Stimulated activated CD4-positive, alpha-beta T cell treated with anti-CD3 and anti-CD28 coated beads, Interleukin-1b, Interleukin-23, amount 100 ng/mL, for 48 hours (primary cell): ENCODE measurements around the gene PRKCZ.

Experiments used
- DNase-seq: peaks from one replicate; pipeline ENCODE4 v3.0.0-alpha.2; 2020

The PRKCZ gene

DNA sequence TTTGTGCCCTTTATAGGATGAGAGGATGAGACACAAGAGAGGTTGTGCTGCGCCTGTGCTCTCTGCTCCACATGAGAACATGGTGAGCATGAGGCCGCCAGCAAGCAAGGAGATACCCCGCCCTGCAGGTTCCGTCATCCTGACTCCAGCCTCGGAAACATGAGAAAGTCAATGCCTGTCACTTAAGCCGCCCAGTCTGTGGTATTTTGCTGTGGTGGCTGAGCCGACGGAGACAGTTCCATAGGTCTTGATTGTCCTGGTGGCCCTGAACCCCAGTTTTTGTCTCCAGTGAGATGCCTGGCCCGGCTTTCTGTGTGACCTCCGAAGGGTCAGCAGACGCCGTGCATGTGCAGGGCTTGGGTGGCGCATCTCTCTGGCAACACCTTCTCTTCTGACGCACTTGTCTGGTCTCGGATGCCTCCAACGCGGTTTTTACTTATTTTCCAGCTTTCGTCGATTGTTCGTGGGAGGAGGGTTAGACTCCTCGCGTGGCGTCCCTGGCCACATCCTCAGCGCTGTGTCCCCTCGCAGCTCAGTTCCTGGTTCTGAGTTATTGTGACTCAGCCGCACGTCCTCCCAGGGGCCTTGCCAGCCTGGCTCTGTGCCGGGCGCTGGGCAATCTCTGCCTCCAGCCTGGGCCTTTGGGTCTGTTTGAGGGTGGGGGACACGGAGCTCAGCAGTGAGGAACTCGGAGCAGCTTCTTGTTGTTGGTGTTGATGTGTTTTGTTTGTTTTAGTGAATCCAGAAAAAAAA lies 74.4 kb downstream of the PRKCZ start:
- no peak for DNase-seq

DNA sequence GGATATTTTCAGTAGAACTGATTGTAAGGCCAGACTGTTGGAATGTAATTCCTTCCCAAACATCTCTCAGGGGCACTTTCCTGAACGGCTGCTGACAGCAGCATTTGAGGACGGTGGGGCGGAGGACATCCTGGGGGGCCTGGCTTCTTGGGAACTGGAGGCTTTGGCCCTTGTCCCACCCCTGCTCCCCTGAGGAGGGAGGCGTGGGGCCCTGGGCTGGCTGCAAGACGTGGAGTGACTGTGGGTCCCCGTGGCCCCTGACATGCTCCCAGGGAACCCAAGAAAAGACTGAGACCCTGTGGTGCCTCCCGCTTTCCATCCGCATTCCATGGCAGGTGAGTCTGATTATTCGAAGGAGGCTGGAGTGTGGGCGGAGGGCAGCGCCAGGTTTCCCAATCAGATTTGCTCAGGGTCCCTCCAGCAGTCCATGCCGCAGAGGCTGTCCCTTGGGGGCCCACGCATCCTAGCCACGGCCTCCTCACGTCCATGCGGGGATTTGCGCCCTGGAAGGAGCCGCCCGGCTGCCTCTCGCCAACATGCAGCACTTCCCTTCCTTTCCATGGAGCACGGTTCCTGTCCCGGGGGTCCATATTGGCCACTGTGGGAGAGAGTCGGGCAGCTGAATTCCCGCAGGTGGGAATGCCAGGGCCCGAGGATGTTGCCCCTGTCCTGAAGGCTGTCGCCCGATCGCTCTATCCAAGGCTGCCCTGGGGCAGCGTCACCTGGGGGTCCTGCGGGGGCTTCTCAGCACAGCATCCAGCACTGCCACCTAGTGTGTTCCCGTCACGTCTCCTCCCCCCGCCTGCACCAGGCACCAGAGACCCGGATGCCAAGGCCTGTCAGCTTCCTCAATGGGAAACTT lies 75.4 kb downstream of the PRKCZ start:
- no peak for DNase-seq

DNA sequence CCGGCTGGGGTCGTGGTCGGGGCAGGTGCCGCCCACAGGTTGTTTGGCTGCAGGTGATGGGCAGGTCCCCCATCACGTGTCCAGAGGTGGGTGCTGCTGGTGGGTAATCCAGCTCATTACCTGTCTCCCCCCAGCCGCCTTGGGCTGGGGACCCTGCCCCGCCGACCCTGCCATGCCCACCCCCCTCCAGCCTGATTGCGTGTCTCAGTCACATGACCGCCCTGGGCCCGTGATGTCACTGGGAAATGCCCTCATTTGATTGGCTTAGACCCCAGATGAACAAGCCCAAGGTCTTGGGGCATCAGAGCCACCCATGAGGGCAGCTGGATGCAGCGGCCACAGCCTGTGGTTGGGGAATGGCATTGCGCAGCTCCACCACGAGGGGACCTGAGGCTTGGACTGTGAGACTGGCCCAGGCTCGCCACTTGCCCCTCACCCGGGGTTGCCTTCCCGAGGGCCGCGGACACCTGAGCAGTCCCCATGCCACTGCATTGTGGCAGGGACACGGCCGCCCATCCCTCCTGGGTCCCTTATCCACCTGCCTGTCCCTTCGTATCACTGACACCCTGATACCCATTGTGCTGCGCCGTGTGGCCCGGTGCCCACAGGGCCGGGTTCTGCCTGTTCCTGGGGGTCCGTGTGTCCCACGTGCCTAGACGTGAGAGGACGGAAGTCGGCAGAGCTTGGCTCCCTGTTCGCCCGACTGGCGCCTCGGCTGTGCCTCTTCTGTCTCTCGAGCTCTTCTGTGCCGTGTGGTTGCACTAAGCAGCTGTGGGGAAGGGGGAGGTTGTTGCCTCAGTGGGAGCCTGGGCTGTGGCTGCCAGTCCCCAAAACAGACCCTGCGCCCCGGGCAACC lies 76.3 kb downstream of the PRKCZ start:
- DNase-seq: no peak

DNA sequence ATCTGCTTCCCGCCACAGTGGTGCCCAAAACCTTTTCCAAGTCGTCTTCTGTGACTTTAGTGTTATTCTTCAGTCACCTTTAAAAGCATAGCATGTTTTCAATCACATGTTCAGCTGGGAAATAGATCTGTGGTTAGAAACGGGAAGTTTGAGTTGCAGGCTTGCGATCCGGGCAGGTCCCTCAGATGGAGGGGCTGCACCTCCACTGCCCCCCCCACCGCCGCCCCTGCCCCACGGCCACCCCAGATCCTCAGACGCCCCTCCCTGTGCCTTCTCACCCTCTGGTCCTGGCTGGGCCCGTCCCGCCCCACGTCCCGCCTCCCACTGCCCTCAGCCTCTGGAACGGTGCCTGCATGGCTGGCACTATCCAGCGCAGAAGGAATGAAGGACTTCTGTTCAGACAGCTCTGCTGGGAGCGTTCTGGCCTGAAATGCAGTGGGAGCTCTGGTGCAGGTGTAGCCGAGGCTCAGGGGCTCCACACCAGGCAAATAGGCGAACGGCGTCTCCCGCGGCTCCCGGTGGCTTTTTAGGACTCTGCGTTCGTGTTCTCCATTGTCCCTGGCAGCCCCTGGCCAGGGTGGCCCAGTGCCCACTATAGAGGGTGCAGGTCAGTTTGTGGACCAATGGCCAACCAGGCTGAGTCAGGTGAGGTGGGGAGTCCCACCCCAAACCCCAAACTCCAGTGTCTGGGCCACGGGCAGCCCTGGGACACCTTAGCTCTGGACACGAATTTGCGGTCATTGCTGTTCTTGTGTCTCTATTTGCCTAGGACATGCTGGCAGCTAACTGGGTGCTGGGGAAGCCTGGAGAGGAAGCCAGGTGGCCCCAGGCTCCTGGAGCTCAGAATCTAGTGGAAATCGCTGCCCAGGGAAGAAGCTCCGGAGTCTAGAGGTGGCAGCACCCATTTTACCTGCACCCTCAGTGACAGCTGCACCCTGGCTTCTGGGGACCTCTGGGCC lies 77.3 kb downstream of the PRKCZ start:
- no peak for DNase-seq

DNA sequence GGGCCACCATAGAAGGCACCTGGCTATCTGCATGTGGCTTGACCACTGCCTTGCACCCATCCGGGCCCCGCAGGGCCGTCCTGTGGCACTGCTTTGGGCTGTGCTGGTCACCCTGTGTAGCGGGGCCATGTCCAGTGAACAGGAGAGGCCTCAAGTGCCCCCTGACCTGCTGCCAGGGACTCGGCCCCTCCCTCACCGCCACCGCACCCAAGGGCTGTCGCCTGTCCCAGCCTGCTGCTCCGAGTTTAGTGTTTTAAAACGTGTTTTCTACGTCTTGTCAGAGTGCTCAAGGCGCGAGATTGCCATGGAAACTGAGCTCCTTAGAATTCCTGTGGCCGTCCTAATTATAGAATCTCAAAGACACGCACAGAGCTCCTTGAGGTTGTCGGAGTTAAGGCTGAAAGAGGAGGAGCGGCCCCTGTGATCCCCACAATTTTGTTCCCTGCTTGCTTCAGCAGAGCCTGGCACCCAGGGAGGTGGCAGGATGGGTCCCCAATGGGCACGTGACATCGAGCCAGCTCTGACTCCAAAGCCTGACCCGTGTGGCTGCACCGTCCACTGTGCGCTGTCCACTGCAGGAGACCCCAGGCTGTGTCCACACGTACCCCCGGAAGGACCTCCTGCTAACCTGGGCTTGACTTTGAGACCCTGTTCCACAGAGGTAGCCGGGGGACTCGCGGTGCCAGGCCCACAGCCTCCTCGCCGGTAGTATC lies 78.1 kb downstream of the PRKCZ start:
- no peak for DNase-seq

DNA sequence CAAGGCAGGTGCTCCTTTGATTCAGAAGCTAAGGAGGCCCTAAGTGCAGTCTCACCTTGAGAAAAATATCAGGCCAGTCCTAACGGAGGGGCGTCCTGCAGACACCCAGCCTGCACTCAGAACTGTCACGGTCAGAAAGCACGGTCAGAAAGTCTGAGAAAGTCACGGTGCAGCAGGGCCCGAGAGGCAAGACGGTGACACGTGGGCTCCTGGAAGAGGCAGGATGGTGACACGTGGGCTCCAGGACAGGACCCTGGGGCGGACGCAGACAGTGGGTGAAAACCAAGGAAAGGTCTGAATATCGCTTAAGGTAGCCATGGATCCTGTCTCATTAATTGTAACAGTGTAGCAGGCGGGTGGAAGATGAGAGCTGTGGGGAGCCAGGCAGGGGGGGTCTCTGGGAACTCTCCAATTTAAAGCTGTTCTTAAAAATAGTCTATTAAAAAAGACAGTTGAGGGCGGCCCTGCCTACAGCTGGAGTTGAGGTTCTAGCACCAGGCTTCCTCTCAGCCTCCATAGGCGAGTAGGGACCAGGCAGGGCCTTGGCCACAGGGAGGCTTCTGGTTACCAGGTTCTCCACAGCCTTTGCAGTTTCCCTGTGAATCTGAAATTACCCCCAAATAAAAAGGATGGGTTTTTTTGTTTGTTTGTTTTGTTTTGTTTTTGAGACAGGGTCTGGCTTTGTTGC lies 79.2 kb downstream of the PRKCZ start:
- DNase-seq: no peak

DNA sequence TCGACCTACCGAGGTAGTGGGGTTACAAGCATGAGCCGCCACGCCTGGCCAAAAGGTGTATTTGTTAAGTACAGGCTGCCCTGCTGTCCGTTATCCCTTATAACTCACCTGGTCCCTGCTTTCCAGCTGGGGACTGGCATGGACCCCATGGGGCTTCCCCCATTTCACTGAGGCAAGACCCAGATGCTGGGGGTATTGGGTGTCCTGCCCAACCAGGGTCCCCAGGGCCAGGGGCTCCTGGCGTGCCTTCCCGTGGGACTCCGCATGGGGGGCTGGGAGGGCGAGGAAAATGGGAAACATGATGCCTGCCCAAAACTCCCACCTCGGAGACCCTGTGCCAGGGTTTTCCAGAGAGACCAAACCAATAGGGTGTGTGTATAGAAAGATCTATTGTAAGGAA lies 79.9 kb downstream of the PRKCZ start:
- no peak for DNase-seq

DNA sequence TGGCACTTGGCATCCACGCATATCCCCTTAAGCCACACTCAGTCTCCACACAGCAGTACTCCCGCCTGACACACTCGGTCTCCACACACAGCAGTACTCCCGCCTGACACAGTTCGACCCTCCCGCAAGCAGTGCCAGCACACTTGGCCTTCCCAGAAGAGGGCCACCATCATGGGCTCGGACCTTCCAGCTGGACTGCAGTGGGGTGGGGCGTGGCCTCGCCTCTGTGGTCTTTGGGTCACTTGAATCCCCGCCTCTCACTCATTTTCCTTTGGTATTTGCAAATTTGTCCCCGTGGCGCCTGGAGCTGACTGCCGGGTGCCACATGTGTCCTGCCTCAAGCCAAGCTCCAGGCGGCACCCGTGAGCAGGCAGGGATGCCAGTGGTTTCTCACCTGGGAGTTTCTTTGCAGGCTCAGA lies 80.7 kb downstream of the PRKCZ start:
- no peak for DNase-seq

DNA sequence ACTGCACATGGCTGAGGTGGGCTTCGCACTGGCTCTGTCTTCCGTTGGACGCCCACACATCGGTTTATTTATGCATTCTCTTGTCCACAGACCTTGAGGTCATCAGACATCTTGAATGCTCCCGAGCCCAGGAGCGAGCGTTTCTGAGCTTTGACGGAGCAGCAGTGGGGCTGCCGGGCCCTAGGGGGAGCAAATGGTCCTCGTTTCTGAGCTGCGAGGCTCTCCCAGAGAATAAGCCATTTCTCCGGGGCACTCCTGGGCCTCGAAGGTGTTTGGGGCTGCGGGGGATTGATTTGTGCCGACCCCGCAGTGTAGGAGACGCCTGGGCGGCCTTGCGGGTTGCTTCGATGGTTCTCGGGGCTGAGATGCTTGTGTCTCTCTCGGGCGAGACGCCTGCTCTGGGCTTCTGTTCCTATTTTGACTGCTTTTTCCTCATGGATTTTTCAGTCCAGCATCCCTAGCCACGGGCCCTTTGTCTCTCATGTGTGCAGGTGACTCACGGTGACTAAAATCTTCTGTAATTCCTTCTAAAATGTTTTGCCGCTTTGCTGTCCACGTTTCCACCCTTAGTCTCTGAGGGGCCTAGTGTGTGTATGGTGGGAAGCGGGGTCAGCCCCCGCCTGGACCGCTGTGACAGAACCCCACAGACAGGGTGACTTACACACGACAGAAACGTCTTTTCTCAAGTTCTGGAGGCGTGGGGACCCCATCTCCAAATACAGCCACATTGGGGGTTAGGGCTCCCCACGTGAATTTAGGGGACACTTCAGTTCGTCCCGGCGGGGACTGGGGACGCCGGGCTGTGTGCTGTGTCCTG lies 82.2 kb downstream of the PRKCZ start:
- DNase-seq: no peak

DNA sequence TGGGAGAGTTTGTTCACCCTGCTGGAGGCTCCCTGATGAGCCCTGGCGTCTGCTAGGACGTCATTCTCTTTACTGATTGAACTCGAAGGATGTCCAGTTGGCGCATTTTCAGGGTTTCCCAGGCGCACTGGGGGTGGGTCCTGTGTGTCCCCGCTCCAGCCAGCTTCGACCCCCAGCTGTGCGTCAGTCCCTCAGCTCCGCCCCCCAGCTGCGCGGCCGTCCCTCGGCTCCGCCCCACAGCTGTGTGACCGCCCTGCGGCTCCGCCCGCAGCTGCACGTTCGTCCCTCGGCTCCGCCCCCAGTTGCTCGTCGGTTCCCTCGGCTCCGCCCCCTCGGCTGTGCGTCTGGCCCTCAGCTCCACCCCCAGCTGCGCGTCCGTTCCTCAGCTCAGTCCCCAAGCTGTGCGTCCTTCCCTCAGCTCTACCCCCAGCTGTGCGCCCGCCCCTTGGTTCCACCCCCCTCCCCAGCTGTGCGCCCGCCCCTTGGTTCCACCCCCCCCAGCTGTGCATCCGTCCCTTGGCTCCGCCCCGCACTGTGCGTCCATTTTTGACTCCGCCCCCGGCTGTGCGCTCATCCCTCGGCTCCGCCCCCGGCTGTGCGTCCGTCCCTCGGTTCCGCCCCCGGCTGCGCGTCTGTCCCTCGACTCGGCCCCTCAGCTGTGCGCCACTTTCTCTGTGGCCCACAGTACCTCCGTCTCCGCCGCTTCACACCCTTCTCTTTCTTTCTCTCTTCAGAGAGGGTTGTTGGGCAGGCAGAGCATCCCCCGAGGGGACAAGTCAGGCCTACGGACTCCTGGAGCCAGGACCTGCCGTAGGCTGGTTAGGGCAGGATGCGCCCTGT lies 83.0 kb downstream of the PRKCZ start:
- peak; percentile 97 for DNase-seq

DNA sequence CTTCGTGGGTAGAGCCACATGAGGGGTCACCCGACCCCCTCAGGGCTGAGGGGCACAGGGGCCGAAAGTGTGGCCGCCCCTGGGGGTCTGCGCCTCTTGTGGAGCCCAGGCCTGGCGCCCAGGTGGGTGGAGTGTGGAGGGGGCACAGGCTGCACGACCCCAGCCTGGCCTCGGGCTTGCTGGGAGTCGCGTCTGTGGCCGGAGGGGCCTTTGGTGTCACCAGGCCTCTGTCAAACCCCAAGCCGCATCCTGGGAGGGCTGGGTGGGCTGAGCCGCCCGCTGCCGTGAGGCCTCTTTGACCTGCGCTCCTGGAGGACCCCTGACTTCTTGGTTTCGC lies 83.6 kb downstream of the PRKCZ start:
- no peak for DNase-seq

DNA sequence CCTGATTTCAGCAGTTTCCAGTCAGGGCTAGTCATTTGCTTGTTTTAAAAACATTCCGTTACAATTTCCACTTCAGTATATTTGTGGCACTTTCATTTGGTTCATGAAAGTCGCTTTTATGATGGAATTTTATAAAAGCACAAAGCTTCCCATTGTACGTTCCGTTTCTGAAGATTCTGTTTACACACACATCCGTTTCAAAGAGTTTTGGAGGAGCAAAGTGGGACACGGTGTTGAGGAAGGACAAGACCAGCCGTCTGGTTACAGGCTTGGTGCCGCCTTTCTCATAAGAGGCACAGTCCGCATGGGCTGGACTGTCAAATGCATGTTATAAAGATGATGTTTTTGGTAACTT lies 84.0 kb downstream of the PRKCZ start:
- DNase-seq: no peak

DNA sequence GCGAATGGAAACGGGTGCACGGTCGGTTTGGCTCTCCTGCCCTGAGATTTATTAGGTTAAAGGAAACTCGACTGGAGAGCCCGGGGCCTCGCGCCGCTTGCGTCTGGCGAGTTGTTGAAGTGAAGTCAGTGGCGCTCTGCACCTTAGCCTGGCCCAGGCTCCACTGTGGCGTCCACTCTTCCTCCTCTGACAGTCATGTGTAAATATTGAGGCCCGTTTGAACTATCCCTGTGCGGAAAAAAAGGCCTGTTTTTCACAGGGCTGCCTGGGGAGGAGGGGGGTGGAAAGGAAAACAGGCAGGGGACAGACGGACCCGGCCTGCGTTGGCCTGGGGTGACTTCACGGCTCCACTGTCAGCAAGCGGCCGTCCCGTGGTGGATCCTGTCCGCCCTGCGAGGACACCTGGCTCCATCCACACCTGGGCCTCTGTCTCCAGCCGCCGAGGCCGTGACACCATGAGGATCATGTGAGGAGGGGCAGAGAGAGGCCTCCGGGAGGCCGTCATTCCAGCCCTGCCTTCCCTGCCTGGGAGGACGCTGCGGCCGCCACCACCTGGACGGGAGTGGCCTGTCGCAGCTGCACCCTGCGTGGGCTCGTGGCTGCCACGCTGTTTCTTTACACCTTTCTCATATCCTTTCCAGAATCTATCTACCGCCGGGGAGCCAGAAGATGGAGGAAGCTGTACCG lies 84.6 kb downstream of the PRKCZ start:
- DNase-seq: no peak

DNA sequence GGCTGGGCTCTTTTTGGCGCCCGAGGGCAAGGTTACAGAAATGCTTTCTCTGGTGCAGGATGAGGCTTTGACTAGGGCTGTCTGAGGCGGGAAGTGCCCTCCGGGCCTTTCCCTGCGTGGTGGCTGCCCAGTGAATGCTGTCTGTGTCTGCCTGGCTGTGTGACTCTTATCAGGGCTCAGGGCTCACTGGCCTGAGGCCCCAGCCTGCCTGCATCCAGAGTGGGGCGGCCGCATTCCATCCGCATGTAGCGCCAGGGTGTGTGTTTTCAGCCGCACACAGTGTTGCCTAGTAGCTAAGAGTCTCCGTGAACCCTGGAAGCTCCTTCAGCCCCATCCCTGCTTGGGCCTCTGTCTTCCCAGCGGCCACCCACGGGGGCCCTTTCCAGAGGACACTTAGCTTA lies 85.2 kb downstream of the PRKCZ start:
- no peak for DNase-seq

DNA sequence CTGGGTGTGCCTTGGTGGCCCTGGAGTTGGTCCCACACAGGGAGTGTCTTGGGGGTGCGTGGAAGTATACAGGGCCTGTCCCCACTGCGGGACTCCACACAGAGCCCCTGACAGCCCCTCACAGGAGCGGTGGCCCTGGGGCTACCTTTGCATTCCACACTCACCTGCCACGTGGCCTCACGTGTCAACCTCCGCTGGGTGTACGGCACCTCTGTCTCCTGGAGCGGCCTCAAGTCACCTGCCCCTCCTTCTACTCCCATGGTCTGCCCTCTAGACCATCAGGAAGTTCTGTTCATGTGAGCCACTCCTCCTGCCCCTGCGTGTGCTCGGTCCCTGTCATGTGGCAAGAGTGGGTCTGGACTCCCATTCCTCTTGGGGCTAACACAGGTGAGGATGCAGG lies 85.7 kb downstream of the PRKCZ start:
- no peak for DNase-seq

DNA sequence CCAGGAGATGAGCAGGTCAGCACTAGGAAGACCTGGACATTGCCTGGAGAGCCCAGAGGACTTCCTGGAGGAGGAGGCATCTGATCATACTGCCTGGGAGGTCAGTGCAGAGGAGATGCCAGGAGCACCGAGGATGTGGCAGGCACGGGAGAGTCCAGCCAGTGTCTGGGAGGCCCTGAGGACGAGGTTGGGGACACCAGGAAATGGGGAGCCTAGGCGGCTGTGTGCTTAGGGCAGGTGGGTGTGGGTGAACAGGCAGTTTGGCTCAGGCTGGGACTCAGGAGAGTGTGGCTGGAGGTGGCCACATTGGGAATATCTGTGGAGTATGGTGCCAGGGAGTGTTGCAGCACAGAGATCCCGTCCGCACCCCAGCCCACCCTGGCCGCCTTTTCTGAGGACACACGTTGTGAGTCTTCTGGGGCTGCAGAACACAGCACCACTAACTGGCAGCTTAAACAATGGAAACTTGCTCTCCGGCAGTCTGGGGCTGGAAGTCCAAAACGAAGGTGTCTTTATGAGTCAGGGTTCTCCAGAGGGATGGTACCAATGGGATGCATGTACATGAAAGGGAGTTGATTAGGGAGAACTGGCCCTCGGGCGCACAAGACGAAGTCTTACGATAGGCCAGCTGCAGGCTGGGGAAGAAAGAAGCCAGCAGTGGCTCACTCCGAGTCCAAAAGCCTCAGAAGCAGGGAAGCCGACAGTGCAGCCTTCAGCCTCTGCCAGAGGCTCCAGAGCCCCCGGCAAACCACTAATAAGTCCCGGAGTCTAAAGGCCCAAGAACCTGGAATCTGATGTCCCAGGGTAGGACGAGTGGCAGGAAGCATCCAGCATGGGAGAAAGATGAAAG lies 86.4 kb downstream of the PRKCZ start:
- no peak for DNase-seq

DNA sequence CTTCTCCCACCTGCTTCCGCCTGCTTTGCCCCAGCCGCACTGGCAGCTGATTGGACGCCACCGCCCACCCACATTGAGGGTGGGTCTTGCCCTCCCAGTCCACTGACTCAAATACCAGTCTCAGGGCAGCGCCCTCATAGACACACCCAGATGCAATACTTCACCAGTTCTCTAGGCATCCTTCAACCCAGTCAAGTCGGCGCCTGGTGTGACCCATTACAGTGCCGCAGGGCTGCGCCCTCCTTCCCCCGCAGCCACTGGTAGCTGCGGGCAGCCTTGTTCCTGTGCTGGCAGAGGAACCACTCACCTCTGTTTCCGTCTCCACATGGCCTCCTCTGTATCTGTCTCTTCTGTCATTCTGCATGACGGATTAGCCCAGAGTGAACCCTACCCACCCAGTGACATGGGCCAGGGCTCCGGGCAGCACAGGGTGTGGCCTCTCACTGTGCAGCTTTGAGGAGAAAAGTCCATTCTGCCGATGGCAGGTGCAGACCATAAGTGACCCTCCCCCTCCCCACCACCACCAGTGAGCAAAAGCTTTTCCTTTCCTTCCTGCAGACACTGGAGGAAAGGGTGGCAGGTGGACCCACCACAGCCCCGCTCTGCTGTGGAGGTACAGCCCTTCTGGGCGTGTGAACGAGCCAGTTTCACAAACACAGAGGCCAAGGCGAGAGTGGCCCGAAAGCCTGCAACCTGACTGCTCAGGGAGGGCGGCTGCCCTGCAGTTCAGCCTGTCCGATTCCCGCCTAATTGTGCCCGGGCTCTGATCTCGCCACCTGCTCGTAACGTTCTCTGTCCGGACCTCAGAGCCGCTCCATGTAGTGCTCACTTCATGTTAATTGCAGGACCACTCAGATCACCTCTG lies 87.3 kb downstream of the PRKCZ start:
- no peak for DNase-seq
